SH-SY5Y (cell line): Measurements from ENCODE around the gene KATNB1.

Experiments
- GATA2 ChIP-seq: IDR thresholded peaks from 2 replicates; pipeline ENCODE4 v1.6.1; 2011; ENCODE audit warnings: mild to moderate bottlenecking, low read depth, low read length
- GATA3 ChIP-seq: IDR thresholded peaks from 2 replicates; pipeline ENCODE4 v1.6.1; 2011; ENCODE audit warnings: low read depth, mild to moderate bottlenecking, low read length, moderate library complexity

GRCh38 chr16:57800200-57801097 is 64.9 kb downstream of the KATNB1 start:
- TF ChIP-seq GATA2, result no peak
- no peak for TF ChIP-seq GATA3
